Caco-2 (cell line): ENCODE data around the gene EXOC2. TPM values are rescaled to one million over a fixed set of nuclear protein-coding genes. Genes with fewer than 3 reads are reported as not detected.

ENCODE experiments used
- BruUV-seq: library from RNA; stranded (reverse); fragments of 400-500 nt; replicated peaks from 2 replicates; lab custom pipeline; 2021; lab: Mats Ljungman, UMichigan
- CTCF ChIA-PET: fragments of 300-600 bp; sonication (Branson Sonifier 250); formaldehyde crosslinking; loops from one replicate; lab custom pipeline; 2022; ENCODE audit warnings: antibody characterized with exemption; lab: Charles Lee
- POLR2A ChIA-PET: fragments of 300-600 bp; sonication (Branson Sonifier 250); formaldehyde crosslinking; loops from one replicate; lab custom pipeline; 2022; ENCODE audit warnings: antibody characterized with exemption; lab: Charles Lee
- DNase-seq, 2 experiments: peaks; one replicate each; pipeline versions ENCODE4 v3.0.0 to v3.0.0-alpha.2; 2020 to 2022
- H3K27me3 ChIP-seq: replicated peaks from 2 replicates; pipeline ENCODE4 v1.6.0; 2011; ENCODE audit warnings: low read length; ENCODE audit not compliant: control insufficient read depth, insufficient read depth
- H3K36me3 ChIP-seq: 2 replicates; pipeline ENCODE4 v1.5.1; 2011; ENCODE audit warnings: low read length; ENCODE audit not compliant: control insufficient read depth, insufficient read depth
- H3K4me1 ChIP-seq: fragments of 250-450 bp; sonication (Bioruptor Pico); 2 replicates; pipeline ENCODE4 v1.5.1; 2020; ENCODE audit warnings: mild to moderate bottlenecking
- H3K4me3 ChIP-seq: 2 replicates; pipeline ENCODE4 v1.5.1; 2011; ENCODE audit warnings: low read depth, mild to moderate bottlenecking, control low read depth, low read length
- H3K9me3 ChIP-seq: fragments of 250-450 bp; sonication (Bioruptor Pico); 2 replicates; pipeline ENCODE4 v1.5.1; 2020; ENCODE audit warnings: mild to moderate bottlenecking, moderate library complexity
- H3K27ac Mint-ChIP-seq: one replicate; pipeline ENCODE4 v1.8.0; 2022; ENCODE audit warnings: mixed read lengths; ENCODE audit not compliant: unreplicated experiment
- H3K27me3 Mint-ChIP-seq: one replicate; pipeline ENCODE4 v1.8.0; 2022; ENCODE audit warnings: mixed read lengths; ENCODE audit not compliant: insufficient read depth, unreplicated experiment
- H3K36me3 Mint-ChIP-seq: one replicate; pipeline ENCODE4 v1.8.0; 2022; ENCODE audit warnings: mild to moderate bottlenecking, mixed read lengths; ENCODE audit not compliant: insufficient read depth, unreplicated experiment
- H3K4me1 Mint-ChIP-seq: one replicate; pipeline ENCODE4 v1.8.0; 2022; ENCODE audit warnings: low read depth, mixed read lengths; ENCODE audit not compliant: unreplicated experiment
- H3K4me3 Mint-ChIP-seq: one replicate; pipeline ENCODE4 v1.8.0; 2022; ENCODE audit warnings: mild to moderate bottlenecking, moderate library complexity, mixed read lengths; ENCODE audit not compliant: unreplicated experiment
- H3K9me3 Mint-ChIP-seq: one replicate; pipeline ENCODE4 v1.8.0; 2022; ENCODE audit warnings: mixed read lengths; ENCODE audit not compliant: unreplicated experiment
- CTCF ChIP-seq, 2 experiments: fragments of 200-600 bp in 1 of 2; IDR thresholded peaks; 1 replicate in 1 of 2; 2 replicates in 1 of 2; pipeline versions ENCODE4 v1.5.1 to v1.8.0; 2011 to 2022; ENCODE audit warnings: antibody characterized with exemption in 1 of 2, control low read depth in 1 of 2, inconsistent platforms in 1 of 2, low read depth in 1 of 2, low read length in 1 of 2, mild to moderate bottlenecking in 1 of 2, moderate library complexity in 1 of 2; ENCODE audit not compliant: insufficient read depth in 1 of 2, severe bottlenecking in 1 of 2, unreplicated experiment in 1 of 2
- intact Hi-C: fragments of 100-400 bp; cut with micrococcal nuclease; formaldehyde crosslinking; loops from one replicate; pipeline ENCODE4 v1.10.0; 2022; ENCODE audit not compliant: unreplicated experiment
- total RNA-seq: library from RNA; stranded (reverse); gene quantifications from 2 replicates; pipeline ENCODE4 v1.2.3, GENCODE V29; 2022

EXOC2 gene
- total RNA-seq, 1 experiment from 2014 or later: 21.4 TPM

- no peaks in the 10 kb centered on the region for H3K27me3 Mint-ChIP-seq
- CTCF ChIA-PET: no interaction called here
- no peak overlapping the region for H3K4me3 Mint-ChIP-seq
- H3K9me3 Mint-ChIP-seq: no peaks in the 10 kb centered on the region
- POLR2A ChIA-PET: no interaction called here
- DNase-seq: no peak
- TF ChIP-seq CTCF (IDR thresholded peaks at IDR 0.05; ENCODE audit: insufficient read depth in 1 of 2, low read depth in 1 of 2, low read length in 1 of 2, severe bottlenecking in 1 of 2, unreplicated experiment in 1 of 2): no peak
- Histone ChIP-seq H3K4me1 (no peaks in the 10 kb centered on the region), H3K9me3 (no peaks in the 10 kb centered on the region), H3K27me3 (no peaks in the 10 kb centered on the region), H3K36me3 (peaks cover 4% of the 10 kb centered on the region), H3K4me3 (no peak overlapping the region)
- H3K36me3 Mint-ChIP-seq: peaks cover 30% of the 10 kb centered on the region
- intact Hi-C loops: no loop called here
- BruUV-seq: no TSS peak
- H3K27ac Mint-ChIP-seq: no peak overlapping the region
- no peaks in the 10 kb centered on the region for H3K4me1 Mint-ChIP-seq
These were observed 168.1 kb downstream of the EXOC2 start for GRCh38 chr6:524803-525202.

DNA sequence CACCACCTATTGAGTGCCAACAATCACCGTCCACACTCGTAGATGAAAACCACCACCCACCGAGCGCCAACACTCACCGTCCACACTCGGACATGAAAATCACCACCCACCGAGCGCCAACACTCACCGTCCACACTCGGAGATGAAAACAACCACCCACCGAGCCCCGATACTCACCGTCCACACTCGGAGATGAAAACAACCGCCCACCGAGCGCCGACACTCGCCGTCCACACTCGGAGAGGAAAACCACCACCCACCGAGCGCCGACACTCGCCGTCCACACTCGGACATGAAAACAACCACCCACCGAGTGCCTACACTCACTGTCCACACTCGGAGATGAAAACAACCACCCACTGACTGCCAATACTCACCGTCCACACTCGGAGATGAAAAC, 172.1 kb downstream of the EXOC2 start:
- H3K27me3 Mint-ChIP-seq: no peaks in the 10 kb centered on the region
- ChIA-PET CTCF (no interaction called here), POLR2A (no interaction called here)
- H3K9me3 Mint-ChIP-seq: no peaks in the 10 kb centered on the region
- DNase-seq: no peak
- intact Hi-C loops: no loop called here
- H3K4me3 Mint-ChIP-seq: peak overlapping the region; percentile 28
- H3K36me3 Mint-ChIP-seq: peaks cover 47% of the 10 kb centered on the region
- Histone ChIP-seq H3K4me1 (no peaks in the 10 kb centered on the region), H3K27me3 (no peaks in the 10 kb centered on the region), H3K9me3 (no peaks in the 10 kb centered on the region), H3K36me3 (peaks cover 4% of the 10 kb centered on the region), H3K4me3 (no peak overlapping the region)
- H3K4me1 Mint-ChIP-seq: no peaks in the 10 kb centered on the region
- no TSS peak for BruUV-seq
- peak overlapping the region; percentile 82 for H3K27ac Mint-ChIP-seq
- TF ChIP-seq CTCF (IDR thresholded peaks at IDR 0.05; ENCODE audit: insufficient read depth in 1 of 2, low read depth in 1 of 2, low read length in 1 of 2, severe bottlenecking in 1 of 2, unreplicated experiment in 1 of 2): no peak

- Mint-ChIP-seq H3K27me3 (no peaks in the 10 kb centered on the region), H3K27ac (no peak overlapping the region), H3K4me3 (no peak overlapping the region), H3K9me3 (no peaks in the 10 kb centered on the region), H3K4me1 (peaks cover 7% of the 10 kb centered on the region), H3K36me3 (peaks cover 41% of the 10 kb centered on the region)
- no peak for DNase-seq
- intact Hi-C loops: no loop called here
- CTCF ChIA-PET: no interaction called here
- Histone ChIP-seq H3K27me3 (no peaks in the 10 kb centered on the region), H3K4me1 (no peaks in the 10 kb centered on the region; the same call in 1 of the 2 replicates), H3K9me3 (no peaks in the 10 kb centered on the region), H3K36me3 (peaks cover 4% of the 10 kb centered on the region), H3K4me3 (no peak overlapping the region)
- no TSS peak for BruUV-seq
- TF ChIP-seq CTCF (IDR thresholded peaks at IDR 0.05; ENCODE audit: insufficient read depth in 1 of 2, low read depth in 1 of 2, low read length in 1 of 2, severe bottlenecking in 1 of 2, unreplicated experiment in 1 of 2): no peak
- POLR2A ChIA-PET: no interaction called here
These were observed 174.7 kb downstream of the EXOC2 start for GRCh38 chr6:518218-518617.
